Cardiac fibroblast (primary cell): ENCODE data around the gene C4orf33.

ENCODE experiments used
- DNase-seq, 2 donors: peaks; one replicate each; pipeline versions ENCODE4 v3.0.0 to v3.0.0-alpha.2; 2010; ENCODE audit warnings: low read depth in 2 of 2
- H3K4me3 ChIP-seq, 2 donors: replicated peaks in 1 of 2; 1 replicate in 1 of 2; 2 replicates in 1 of 2; pipeline ENCODE4 v1.5.1; 2011; ENCODE audit warnings: low read depth in 2 of 2, low read length in 2 of 2, mild to moderate bottlenecking in 2 of 2, moderate library complexity in 1 of 2
- TF ChIP-seq, protein P1 (sequence below): IDR thresholded peaks from one replicate; pipeline ENCODE4 v1.5.1; 2011; ENCODE audit warnings: low read depth, mild to moderate bottlenecking, low read length, inconsistent platforms

Gene C4orf33

DNA sequence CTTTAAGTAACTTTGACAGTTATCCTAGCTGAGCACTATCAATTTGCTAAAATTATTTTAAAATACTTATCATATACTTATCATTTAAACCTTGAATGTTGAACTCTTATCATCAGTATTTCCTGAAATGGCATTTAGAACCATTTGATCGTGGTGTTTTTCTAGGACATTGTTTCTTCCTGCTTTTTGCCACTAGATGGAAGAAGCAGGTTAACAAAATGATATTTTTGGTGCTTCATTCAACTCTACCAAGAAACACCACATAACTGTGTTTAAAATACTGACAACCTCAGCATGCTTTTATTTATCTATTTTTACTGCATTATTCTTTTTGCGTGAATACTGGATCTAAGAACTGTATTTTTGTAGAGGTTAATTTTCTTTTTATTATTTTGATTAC, 44.6 kb downstream of the C4orf33 start:
- TF ChIP-seq, protein P1, sequence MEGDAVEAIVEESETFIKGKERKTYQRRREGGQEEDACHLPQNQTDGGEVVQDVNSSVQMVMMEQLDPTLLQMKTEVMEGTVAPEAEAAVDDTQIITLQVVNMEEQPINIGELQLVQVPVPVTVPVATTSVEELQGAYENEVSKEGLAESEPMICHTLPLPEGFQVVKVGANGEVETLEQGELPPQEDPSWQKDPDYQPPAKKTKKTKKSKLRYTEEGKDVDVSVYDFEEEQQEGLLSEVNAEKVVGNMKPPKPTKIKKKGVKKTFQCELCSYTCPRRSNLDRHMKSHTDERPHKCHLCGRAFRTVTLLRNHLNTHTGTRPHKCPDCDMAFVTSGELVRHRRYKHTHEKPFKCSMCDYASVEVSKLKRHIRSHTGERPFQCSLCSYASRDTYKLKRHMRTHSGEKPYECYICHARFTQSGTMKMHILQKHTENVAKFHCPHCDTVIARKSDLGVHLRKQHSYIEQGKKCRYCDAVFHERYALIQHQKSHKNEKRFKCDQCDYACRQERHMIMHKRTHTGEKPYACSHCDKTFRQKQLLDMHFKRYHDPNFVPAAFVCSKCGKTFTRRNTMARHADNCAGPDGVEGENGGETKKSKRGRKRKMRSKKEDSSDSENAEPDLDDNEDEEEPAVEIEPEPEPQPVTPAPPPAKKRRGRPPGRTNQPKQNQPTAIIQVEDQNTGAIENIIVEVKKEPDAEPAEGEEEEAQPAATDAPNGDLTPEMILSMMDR: peak; percentile 6
- H3K4me3 ChIP-seq: no peak overlapping the region
- DNase-seq: peak in 1 of 2 donors; percentile 3

DNA sequence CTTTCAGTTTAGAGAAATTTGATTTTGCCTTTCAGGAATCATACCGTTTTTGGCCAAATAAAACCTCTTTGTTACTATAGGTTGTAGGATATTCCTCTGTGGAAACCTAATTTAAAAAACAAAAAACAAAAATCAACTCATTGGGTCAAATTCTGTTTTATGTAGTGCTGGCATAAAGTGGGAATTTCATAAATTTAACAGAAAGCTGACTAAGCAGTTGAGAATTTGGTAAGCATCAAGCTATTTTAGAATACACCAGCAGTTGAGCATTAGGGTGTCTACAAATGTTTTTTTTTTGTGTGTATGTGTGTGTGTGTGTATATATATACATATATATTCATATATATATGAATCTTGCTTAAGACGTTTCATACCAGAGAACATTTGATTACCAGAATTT, 47.4 kb downstream of the C4orf33 start:
- H3K4me3 ChIP-seq: no peak overlapping the region
- TF ChIP-seq, protein P1: no peak
- DNase-seq: no peak

DNA sequence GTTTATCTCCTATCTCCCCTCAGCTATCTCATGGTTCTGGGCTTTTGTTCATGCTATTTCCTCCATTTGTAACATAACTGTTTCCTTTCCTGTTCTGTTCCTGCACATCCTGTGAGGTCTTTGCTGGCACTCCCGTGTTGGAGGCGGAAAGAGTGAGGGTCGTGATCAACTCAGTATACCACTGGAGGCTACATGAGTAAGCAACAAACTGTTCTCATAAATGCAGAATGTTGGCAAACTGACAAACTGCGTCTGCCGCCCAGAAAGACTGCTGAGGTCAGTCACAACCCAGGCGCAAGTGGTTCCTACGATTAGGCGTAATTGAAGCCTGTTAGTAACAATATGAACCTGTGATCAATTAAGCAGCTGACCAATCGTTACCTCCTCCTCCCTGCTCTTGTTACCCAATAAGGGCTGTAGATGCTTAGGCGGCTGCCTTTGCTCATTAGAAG, 48.8 kb downstream of the C4orf33 start:
- TF ChIP-seq, protein P1: no peak
- DNase-seq: peak; percentile 10 to 20
- H3K4me3 ChIP-seq: no peak overlapping the region

DNA sequence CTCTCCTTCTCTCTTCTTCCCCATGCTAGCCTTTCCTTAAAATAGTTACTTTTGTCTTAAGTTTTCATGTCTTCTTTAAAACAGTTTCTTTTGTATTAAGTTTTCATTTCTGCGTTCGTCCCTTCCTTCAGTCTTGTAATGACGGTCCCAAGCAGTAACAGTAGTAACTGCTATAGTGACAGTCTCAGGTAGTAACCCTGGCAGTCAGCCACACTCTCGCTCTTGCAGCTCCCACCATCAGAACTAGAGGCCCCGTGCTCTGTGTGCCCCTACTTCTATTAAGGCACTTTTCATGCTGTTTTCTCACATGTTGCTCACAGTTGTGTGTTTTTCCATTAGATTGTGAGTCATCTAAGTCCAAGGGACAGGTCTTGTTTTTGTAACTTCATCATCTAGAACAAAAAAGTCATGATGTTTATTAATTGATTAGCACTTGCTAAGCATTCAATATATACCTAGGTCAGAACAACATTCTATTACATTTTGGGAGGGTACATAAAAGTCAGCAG, 49.3 kb downstream of the C4orf33 start:
- DNase-seq: no peak
- TF ChIP-seq, protein P1: no peak
- H3K4me3 ChIP-seq: no peak overlapping the region

DNA sequence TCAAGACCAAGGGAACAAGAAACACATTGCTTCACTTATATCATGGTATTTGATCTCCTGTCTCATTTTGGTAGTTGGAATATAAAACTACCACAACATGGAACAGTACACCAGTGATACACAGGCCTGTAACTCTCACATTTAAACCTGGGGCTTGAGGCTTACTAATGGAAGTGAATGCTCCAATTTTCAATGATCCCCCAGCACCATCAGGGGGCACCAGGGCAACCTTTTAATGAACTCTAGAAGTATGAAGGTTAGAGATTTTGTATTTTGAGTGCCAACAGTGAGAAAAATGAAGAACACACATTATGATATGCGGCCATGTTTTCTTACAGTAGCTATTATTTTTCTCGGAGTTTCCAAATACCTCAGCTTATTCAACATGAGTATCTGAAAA, 50.7 kb downstream of the C4orf33 start:
- no peak overlapping the region for H3K4me3 ChIP-seq
- TF ChIP-seq, protein P1: no peak
- no peak for DNase-seq

DNA sequence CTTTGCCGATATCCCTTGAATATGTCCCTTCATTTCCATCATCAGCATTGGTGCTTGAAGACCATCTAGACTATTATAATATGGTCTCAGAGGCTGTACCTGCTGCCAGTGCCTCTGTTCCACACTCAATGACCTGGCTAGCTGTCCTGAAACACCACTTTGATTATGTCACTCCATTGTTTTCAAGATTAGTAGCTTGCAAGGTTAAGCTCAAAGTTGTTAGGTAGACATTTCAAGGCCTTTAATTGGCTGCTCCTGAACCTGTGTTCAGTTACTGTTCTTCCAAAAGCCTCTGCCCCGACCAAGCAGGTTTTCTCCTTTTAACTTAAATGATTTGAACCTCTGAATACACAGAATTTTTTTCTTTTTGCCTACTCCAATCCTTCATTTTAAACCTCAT, 52.9 kb downstream of the C4orf33 start:
- TF ChIP-seq, protein P1: no peak
- no peak overlapping the region for H3K4me3 ChIP-seq
- DNase-seq: no peak

DNA sequence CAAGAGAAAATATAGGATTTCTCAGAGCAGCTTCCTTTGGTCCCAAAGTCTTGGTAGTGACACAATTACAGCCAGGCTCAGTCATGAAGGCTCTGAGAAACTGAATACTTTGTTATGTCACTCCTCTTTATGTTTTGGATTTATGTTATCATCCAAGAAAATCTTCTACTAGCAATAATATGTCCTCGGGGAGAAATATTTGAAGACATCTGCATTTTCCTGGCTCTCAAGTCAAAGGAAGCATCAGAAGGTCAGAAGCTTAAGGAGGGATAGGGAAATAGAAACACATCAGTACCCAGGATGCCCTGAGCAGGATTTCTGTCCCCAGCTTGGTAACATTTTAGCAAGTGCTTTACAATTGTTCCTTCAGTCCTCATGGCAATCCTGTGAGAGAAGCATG, 54.0 kb downstream of the C4orf33 start:
- DNase-seq: no peak
- no peak overlapping the region for H3K4me3 ChIP-seq
- TF ChIP-seq, protein P1: no peak
